Activated CD4-positive, alpha-beta memory T cell treated with anti-CD3 and anti-CD28 coated beads for 36 hours (primary cell): ENCODE data around the gene RAVER1. TPM values are rescaled to one million over a fixed set of nuclear protein-coding genes. Genes with fewer than 3 reads are reported as not detected.
"Not testable (repeated sequence)": the region's sequence is repeated elsewhere in the genome, so short reads cannot be mapped to it uniquely, and the experiment has no call there.

Source experiments
- CTCF ChIA-PET: fragments of 350-600 bp; sonication (Branson Sonifier 250); formaldehyde crosslinking; loops from one replicate; lab custom pipeline; 2021; ENCODE audit warnings: antibody characterized with exemption, inconsistent platforms; lab: Charles Lee
- POLR2A ChIA-PET: fragments of 350-600 bp; sonication (Branson Sonifier 250); formaldehyde crosslinking; loops from one replicate; lab custom pipeline; 2021; ENCODE audit warnings: antibody characterized with exemption; lab: Charles Lee
- DNase-seq: peaks from one replicate; pipeline ENCODE4 v3.0.0-alpha.2; 2020
- H3K27ac Mint-ChIP-seq: one replicate; pipeline ENCODE4 v1.8.0; 2021; ENCODE audit warnings: mixed read lengths
- H3K27me3 Mint-ChIP-seq: one replicate; pipeline ENCODE4 v1.8.0; 2021; ENCODE audit warnings: mixed read lengths
- H3K36me3 Mint-ChIP-seq: one replicate; pipeline ENCODE4 v1.8.0; 2021; ENCODE audit warnings: mixed read lengths
- H3K4me1 Mint-ChIP-seq: one replicate; pipeline ENCODE4 v1.8.0; 2021; ENCODE audit warnings: low read depth, mixed read lengths
- H3K4me3 Mint-ChIP-seq: one replicate; pipeline ENCODE4 v1.8.0; 2021; ENCODE audit warnings: mild to moderate bottlenecking, mixed read lengths
- H3K9me3 Mint-ChIP-seq: one replicate; pipeline ENCODE4 v1.8.0; 2021; ENCODE audit warnings: mixed read lengths
- intact Hi-C: fragments of 100-400 bp; cut with micrococcal nuclease; formaldehyde crosslinking; loops from one replicate; pipeline ENCODE4 v1.15.1; 2023
- total RNA-seq, 2 experiments: library from RNA; stranded (reverse); gene quantifications; one replicate each; pipeline ENCODE4 v1.2.3, GENCODE V29; 2021

The RAVER1 gene
- total RNA-seq, 2 experiments from 2014 or later = 81.5 to 85.0 TPM

GRCh38 chr19:10286803-10287737 lies 46.3 kb downstream of the RAVER1 start, which contains the start of gene ICAM4:
ICAM4 (plus strand) TSS chr19:10286955; CDS start chr19:10287013, 58 bp downstream.
- Mint-ChIP-seq H3K9me3 (no peaks in the 10 kb centered on the region), H3K27me3 (peaks cover 40% of the 10 kb centered on the region), H3K4me1 (peaks cover 56% of the 10 kb centered on the region), H3K27ac (no peak within 1 kb of the TSS), H3K36me3 (peaks cover 35% of the 10 kb centered on the region), H3K4me3 (no peak within 1 kb of the TSS)
- POLR2A ChIA-PET = interaction anchor here (1.2 to 4.0 kb wide), 2 partner anchors 9 to 16 kb away, joined by 3 to 47 read pairs; partner anchors contain the start of gene ICAM1
- peak; percentile 55 for DNase-seq
- intact Hi-C loops = loop anchor here (1.0 kb wide), 1 partner anchor 17 kb away; no protein-coding TSS in a partner anchor
- CTCF ChIA-PET = interaction anchor here (1.3 to 6.5 kb wide), 6 partner anchors 9 to 102 kb away, joined by 3 to 57 read pairs (median 9); partner anchors contain the start of gene ICAM1

- ChIA-PET POLR2A (interaction anchor here (1.4 kb wide), 1 partner anchor 14 kb away, joined by 12 read pairs; the partner anchor contains the start of gene ICAM1), CTCF (interaction anchor here (1.1 to 5.8 kb wide), 4 partner anchors 11 to 103 kb away, joined by 3 to 57 read pairs (median 8); partner anchors contain the start of gene ICAM1)
- Mint-ChIP-seq H3K36me3 (peaks cover 41% of the 10 kb centered on the region), H3K4me1 (peaks cover 42% of the 10 kb centered on the region), H3K27me3 (peaks cover 25% of the 10 kb centered on the region), H3K4me3 (no peak overlapping the region), H3K9me3 (no peaks in the 10 kb centered on the region), H3K27ac (no peak overlapping the region)
- intact Hi-C loops = no loop called here
- DNase-seq = no peak
Measured at GRCh38 chr19:10285393-10285792, 47.9 kb downstream of the RAVER1 start.

GRCh38 chr19:10284960-10285278 lies 48.4 kb downstream of the RAVER1 start:
- peaks cover 21% of the 10 kb centered on the region for H3K27me3 Mint-ChIP-seq
- DNase-seq = no peak
- intact Hi-C loops = no loop called here
- no peaks in the 10 kb centered on the region for H3K9me3 Mint-ChIP-seq
- peaks cover 43% of the 10 kb centered on the region for H3K36me3 Mint-ChIP-seq
- peaks cover 39% of the 10 kb centered on the region for H3K4me1 Mint-ChIP-seq
- POLR2A ChIA-PET = no interaction called here
- H3K4me3 Mint-ChIP-seq = no peak overlapping the region
- CTCF ChIA-PET = interaction anchor here (5.8 kb wide), 1 partner anchor 14 kb away, joined by 57 read pairs; the partner anchor contains the start of gene ICAM1
- no peak overlapping the region for H3K27ac Mint-ChIP-seq

- Mint-ChIP-seq H3K27me3 (peaks cover 20% of the 10 kb centered on the region), H3K4me1 (peaks cover 39% of the 10 kb centered on the region), H3K4me3 (no peak overlapping the region), H3K36me3 (peaks cover 47% of the 10 kb centered on the region), H3K27ac (no peak overlapping the region), H3K9me3 (no peaks in the 10 kb centered on the region)
- POLR2A ChIA-PET = interaction anchor here (0.6 kb wide), 1 partner anchor 45 kb away, joined by 4 read pairs; no protein-coding TSS in a partner anchor
- intact Hi-C loops = no loop called here
- CTCF ChIA-PET = interaction anchor here (5.8 kb wide), 1 partner anchor 14 kb away, joined by 57 read pairs; the partner anchor contains the start of gene ICAM1
- no peak for DNase-seq
Measured at GRCh38 chr19:10284065-10284959, 49.0 kb downstream of the RAVER1 start.

- no peak overlapping the region for H3K4me3 Mint-ChIP-seq
- no peak overlapping the region for H3K27ac Mint-ChIP-seq
- DNase-seq = no peak
- H3K9me3 Mint-ChIP-seq = no peaks in the 10 kb centered on the region
- ChIA-PET CTCF (interaction anchor here (0.9 to 1.6 kb wide), 2 partner anchors 13 to 14 kb away, joined by 3 to 4 read pairs; no protein-coding TSS in a partner anchor), POLR2A (interaction anchor here (1.2 kb wide), 1 partner anchor 12 kb away, joined by 3 read pairs; the partner anchor contains the start of gene ICAM1)
- H3K4me1 Mint-ChIP-seq = peaks cover 34% of the 10 kb centered on the region
- peaks cover 51% of the 10 kb centered on the region for H3K36me3 Mint-ChIP-seq
- peaks cover 12% of the 10 kb centered on the region for H3K27me3 Mint-ChIP-seq
- intact Hi-C loops = no loop called here
Measured at GRCh38 chr19:10283301-10284064, 49.8 kb downstream of the RAVER1 start.

GRCh38 chr19:10282043-10282442 lies 51.3 kb downstream of the RAVER1 start:
- not testable (repeated sequence) for H3K4me3 Mint-ChIP-seq

GRCh38 chr19:10279737-10280442 lies 53.4 kb downstream of the RAVER1 start:
- no peak overlapping the region for H3K27ac Mint-ChIP-seq

More at GRCh38 chr19:10282043-10282442, 51.3 kb downstream of the RAVER1 start:
- H3K9me3 Mint-ChIP-seq, DNase-seq, intact Hi-C loops, H3K27me3 Mint-ChIP-seq, POLR2A ChIA-PET, H3K27ac Mint-ChIP-seq: not testable (repeated sequence)
- Mint-ChIP-seq H3K36me3 (peaks cover 59% of the 10 kb centered on the region), H3K4me1 (peaks cover 30% of the 10 kb centered on the region)
- CTCF ChIA-PET = interaction anchor here (1.6 kb wide), 1 partner anchor 12 kb away, joined by 3 read pairs; no protein-coding TSS in a partner anchor

GRCh38 chr19:10278935-10279334 lies 54.4 kb downstream of the RAVER1 start:
- POLR2A ChIA-PET = interaction anchor here (2.4 kb wide), 1 partner anchor 8 kb away, joined by 15 read pairs; the partner anchor contains the start of gene ICAM1
- intact Hi-C loops = no loop called here
- no peak overlapping the region for H3K4me3 Mint-ChIP-seq
- peaks cover 21% of the 10 kb centered on the region for H3K4me1 Mint-ChIP-seq
- no peaks in the 10 kb centered on the region for H3K27me3 Mint-ChIP-seq
- H3K27ac Mint-ChIP-seq = no peak overlapping the region
- CTCF ChIA-PET = interaction anchor here (0.6 to 0.9 kb wide), 2 partner anchors 110 to 125 kb away, joined by 3 read pairs; no protein-coding TSS in a partner anchor
- H3K9me3 Mint-ChIP-seq = no peaks in the 10 kb centered on the region
- peaks cover 44% of the 10 kb centered on the region for H3K36me3 Mint-ChIP-seq
- no peak for DNase-seq

More at GRCh38 chr19:10279737-10280442, 53.4 kb downstream of the RAVER1 start:
- H3K9me3 Mint-ChIP-seq = no peaks in the 10 kb centered on the region
- peaks cover 14% of the 10 kb centered on the region for H3K4me1 Mint-ChIP-seq
- no peaks in the 10 kb centered on the region for H3K27me3 Mint-ChIP-seq
- peaks cover 45% of the 10 kb centered on the region for H3K36me3 Mint-ChIP-seq
- ChIA-PET CTCF (interaction anchor here (0.6 to 1.7 kb wide), 6 partner anchors 10 to 231 kb away, joined by 3 to 9 read pairs (median 4); partner anchors contain the start of gene ICAM1), POLR2A (interaction anchor here (0.5 to 2.4 kb wide), 3 partner anchors 9 to 464 kb away, joined by 3 to 15 read pairs (median 4); partner anchors contain the start of gene ICAM1)
- H3K4me3 Mint-ChIP-seq = no peak overlapping the region
- DNase-seq = no peak
- intact Hi-C loops = no loop called here

- Mint-ChIP-seq H3K4me1 (peaks cover 25% of the 10 kb centered on the region), H3K4me3 (no peak overlapping the region), H3K9me3 (no peaks in the 10 kb centered on the region), H3K36me3 (peaks cover 38% of the 10 kb centered on the region), H3K27ac (no peak overlapping the region), H3K27me3 (no peaks in the 10 kb centered on the region)
- no peak for DNase-seq
- ChIA-PET POLR2A (interaction anchor here (0.5 to 1.3 kb wide), 4 partner anchors 9 to 129 kb away, joined by 3 to 4 read pairs (median 4); partner anchors contain the start of gene ICAM4), CTCF (interaction anchor here (0.6 to 1.1 kb wide), 3 partner anchors 8 to 113 kb away, joined by 3 to 4 read pairs (median 3); no protein-coding TSS in a partner anchor)
- intact Hi-C loops = no loop called here
Measured at GRCh38 chr19:10277795-10278589, 55.3 kb downstream of the RAVER1 start.
